Right renal pelvis (tissue), 4 donors: ENCODE results near the gene CDK17. TPM values are rescaled to one million over a fixed set of nuclear protein-coding genes. Genes with fewer than 3 reads are reported as not detected.

Source experiments
- DNase-seq, 4 donors: peaks; one replicate each; pipeline ENCODE4 v3.0.0-alpha.2; 2013; ENCODE audit warnings: low read depth in 4 of 4, low spot score in 3 of 4, missing footprints in 1 of 4
- polyA plus RNA-seq, 4 donors: library from polyadenylated mRNA; unstranded; fragments of 120-200 nt; gene quantifications; one replicate each; pipeline ENCODE4 v1.2.1, GENCODE V29; 2013; ENCODE audit not compliant: insufficient read length in 4 of 4

The CDK17 gene
- polyA plus RNA-seq, 4 donors = 33.3 to 41.2 (median 40.3) TPM

DNA sequence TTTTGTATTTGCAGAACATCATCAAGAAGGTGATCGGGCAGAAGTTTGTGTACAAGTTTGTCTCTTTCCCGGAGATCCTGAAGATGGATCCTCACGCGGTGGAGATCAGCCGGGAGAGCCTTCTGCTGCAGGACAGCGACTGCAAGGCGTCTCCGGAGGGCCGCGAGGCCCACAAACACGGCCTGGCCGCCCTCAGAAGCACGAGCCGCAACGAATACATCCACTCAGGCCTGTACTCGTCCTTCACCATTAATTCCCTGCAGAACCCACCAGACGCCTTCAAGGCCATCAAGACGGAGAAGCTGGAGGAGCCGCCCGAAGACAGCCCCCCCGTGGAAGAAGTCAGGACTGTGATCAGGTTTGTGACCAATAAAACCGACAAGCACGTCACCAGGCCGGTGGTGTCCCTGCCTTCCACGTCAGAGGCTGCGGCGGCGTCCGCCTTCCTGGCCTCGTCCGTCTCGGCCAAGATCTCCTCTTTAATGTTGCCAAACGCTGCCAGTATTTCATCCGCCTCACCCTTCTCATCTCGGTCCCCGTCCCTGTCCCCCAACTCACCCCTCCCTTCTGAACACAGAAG lies 153.2 kb downstream of the CDK17 start:
- no peak for DNase-seq

DNA sequence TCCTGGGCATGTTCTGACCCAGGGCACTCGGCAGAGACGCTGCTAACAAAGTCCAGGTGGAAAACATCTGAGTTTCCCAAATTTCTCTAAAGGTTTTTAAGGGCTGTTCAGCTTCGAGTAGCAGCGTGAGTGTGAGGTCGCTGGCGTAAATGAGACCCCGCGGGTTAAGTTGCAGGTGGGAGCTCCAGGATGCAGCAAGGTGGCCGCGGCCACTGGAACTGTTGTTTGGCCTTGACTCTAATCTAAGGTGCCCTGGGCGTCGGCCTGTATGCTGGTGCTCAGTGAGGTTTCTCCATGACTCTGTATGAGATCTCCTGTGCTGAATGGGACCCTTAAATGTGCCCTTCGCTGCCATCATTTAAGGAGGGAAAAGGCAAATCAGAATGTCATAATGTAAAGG lies 155.4 kb downstream of the CDK17 start:
- no peak for DNase-seq

DNA sequence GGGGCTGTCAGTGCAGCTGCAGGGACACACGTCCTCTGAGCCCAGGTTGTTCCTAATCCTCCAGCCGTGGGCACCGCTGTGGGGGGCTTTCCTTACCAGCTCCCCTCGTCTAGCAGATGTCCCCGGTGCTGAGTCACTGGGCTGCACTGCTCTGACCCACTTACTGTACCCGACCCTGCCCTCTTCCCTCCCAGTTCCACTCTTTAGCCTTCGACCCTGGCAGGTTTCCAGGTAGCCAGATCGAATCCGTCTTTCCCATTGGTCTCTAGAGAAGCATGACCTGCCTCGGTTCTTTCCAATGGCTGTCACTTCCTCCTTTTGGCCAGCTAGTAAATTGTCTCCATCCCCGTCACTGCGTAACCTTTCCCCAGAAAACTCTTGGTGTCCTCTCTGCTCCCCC lies 157.6 kb downstream of the CDK17 start:
- no peak for DNase-seq

DNA sequence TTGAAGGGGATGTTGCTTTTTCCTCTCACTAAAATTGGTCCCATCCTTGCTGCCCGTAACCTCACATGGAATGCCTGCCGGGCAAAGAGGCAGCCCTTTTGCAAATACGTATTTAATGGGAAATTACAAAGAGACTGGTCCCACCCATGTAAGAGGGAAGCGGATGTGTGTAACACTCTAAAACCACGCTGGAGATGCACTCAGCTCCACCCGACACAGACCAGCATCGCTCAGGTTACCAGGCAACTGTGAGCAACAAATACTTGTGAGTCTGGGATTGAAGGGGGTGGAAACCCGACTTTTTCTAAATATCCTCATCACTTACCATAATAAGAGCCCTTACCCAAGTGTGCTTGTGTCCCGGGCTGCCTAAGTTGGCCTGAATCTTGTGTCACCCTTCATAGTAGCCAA lies 158.4 kb downstream of the CDK17 start:
- DNase-seq = no peak

DNA sequence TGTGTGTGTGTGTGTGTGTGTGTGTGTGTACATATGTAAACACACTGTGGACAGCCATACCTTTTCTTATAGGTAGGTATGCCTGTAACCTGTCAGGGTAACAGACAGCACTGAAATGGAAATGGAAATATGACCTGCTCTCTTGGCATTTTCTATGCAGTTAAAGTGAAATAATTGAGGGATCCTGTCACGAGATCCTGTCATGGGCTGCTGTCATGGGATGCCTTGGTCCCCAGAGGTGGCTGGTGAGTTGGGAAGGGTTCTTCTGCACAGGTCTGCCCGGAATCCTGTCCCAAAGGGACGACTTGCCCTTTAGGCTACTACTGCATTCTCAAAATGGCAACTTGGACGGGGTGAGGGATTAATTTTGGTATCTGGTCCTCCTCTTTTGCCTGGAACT lies 158.8 kb downstream of the CDK17 start:
- no peak for DNase-seq

DNA sequence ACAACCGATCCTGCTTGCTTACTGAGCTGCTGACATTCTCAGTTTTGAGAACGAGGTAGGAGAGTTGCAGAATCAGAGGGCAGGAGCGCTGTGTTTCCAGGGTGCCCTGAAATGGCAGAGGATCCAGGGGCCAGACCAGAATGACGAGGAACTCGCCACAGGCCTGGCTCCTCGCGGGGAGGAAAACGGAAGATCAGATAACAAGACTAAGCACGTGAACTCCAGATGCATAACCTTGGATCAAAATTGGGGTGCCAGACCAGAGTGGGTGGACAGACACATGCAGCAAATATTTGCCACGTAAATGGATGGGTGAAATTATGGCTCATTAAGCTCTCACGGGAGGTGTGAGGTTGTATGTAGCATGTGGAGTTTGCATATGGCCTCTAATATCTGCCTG lies 159.6 kb downstream of the CDK17 start:
- no peak for DNase-seq

DNA sequence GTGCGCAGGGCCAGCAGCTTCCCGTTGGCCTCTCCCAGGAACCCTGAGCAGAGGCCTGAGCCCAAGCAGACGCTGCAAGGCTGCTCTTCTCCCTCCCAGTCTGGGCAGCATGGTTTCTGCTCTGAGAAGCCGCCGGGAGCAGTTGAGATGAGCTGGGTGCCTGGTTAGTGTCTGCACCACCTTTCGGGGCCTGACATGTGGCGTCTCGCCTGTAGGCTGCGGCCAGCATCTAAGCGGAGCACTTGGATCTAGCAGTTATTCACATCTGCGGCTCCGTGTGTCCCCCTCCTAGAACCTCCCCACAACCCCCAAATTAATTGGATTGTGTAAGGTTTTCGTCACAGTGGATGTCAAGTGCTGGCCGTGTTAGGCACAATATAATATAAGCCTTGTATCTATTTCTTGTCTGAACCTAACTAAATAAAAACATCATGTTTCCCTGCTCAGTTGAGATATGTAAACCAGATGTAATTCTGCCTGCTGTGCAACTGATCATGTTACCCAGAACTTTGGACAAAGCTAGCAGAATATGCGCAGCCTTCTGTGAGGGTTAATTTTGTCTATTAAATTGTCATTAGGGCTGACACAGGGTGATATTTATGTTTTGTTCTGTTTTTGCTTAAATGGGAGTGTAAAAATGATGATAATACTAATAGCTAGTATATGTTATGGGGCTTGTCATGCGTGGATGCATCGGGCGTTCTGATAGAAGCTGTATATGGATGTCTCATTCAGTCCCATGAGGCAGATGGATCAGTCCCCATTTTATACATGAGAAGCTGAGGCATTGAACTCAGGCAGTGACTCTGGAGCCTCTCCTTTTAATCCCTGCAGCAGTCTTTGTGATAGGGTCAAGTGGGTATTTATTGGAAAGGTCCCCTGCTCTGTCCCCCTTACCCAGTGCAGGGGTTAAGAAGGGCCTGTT lies 160.3 kb downstream of the CDK17 start:
- DNase-seq = no peak

DNA sequence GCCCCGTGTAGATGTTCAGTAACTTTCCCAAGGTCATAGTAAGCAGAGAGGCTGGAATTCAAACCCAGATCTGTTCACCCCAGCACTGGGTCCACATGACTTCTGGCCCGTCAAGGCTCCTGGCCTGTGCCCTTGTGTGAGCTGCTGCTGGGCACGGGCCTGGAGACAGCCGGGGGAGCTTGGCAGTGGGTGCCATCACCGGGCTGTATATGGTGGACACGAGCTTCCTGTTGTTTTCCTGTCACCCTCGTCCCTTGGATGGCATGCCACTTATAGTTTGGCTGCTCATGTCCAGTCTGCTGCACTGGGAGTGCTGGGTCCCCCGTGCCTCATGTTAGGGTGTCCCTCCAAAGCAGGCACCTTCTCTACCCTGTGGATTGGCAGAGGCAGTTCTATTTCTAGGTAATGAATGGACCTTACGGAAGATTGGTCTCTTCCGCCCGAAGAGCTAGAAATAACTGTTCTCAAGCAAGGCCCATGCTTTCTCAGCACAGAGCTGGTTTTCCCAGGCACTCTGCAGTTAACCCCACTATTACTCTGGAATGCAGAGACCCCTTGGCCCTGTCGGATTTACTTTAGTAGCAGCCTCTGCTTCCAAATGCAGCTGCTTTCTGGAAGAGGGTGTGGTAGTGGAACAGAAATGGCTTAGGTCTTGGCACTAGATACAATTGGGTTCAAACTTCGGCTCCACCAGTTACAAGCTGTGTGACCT lies 161.7 kb downstream of the CDK17 start:
- DNase-seq = no peak

DNA sequence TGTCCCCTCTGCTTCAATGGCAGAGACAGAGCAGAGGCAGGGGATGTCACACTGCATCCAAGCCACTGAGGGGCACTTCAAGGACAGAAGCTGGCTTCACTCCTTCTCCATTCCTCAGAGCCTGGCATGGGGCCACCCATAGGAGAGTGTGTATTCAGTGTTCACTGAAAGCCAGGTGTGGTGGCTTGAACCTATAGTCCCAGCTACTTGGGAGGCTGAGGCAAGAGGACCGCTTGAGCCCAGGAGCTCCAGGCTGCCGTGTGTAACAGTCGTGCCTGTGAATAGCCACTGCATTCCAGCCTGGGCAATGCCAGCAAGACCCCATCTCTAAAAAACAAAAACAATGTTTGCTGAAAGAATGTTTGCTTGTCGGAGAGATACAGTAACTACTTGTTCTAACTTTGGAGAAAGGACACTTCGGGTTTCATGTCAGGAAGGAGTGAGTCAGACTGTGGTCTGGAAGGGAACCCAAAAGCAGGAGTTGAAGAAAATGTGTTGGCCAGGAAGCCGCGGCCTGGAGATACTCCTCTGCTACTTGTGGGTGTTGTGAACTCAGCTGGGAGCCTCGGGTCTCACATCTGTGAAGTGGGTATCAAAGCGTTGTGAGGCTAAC lies 162.7 kb downstream of the CDK17 start:
- DNase-seq = no peak

DNA sequence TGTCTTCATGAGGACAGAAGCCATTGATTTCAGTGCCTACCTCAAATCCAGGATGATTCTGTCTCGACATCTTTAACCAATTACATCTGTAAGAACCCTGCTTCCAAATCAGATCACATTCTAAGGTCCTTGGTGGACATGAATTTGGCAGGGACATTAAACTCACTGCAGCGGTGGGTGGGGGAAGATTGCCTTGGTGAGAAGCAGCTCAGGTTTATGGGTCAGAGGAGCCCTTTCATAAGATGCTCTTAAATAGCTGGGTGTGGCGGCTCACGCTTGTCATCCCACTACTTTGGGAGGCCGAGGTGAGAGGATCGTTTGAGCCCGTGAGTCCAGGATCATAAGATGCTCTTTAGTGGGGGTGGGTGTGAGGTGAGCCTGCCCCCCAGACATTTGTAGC lies 163.2 kb downstream of the CDK17 start:
- no peak for DNase-seq

DNA sequence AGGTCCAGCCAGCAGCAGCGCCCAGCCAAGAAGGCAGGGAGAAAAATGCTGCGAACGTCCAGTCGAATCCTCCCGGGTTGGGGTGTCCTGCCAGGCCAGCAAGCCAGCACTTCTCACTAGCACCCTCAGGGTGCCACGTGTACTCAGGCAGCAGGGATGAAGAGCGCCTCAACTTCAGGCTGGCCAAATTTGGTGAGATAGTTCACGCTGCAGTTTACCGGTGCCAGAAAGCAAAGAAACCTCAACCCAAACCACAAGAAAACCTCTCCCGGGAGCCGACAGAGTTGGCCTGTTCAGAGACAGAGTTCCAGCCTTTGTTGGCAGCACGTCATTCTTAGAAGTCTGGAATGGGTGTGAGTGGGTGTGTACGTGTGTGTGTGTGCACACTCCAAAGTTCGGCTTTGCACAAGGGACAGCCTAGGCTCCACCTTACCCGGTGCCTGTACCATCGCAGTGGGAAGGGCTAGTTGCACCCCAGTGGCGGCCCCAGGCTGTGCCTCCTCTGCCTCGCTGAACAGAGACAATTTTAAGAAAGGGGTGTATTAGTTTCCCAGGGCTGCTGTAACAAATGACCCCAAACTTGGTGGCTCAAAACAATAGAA lies 163.9 kb downstream of the CDK17 start:
- no peak for DNase-seq

DNA sequence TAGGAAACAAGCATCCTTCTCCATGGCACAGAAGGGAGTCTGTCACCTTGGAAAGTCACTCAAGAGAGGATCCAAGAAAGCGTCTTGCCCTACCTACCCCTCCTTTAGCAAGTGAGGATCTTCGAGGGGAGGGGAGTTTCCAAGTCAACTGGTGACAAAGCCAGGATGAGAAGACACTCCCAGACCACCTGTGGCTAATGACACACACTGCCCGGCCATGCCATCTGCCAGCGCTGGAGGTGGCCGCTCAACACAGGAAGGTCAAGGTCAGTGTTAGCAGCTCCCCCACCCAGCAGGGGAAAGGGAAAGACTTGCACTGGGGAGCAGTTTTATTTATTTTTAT lies 164.8 kb downstream of the CDK17 start:
- DNase-seq = no peak

DNA sequence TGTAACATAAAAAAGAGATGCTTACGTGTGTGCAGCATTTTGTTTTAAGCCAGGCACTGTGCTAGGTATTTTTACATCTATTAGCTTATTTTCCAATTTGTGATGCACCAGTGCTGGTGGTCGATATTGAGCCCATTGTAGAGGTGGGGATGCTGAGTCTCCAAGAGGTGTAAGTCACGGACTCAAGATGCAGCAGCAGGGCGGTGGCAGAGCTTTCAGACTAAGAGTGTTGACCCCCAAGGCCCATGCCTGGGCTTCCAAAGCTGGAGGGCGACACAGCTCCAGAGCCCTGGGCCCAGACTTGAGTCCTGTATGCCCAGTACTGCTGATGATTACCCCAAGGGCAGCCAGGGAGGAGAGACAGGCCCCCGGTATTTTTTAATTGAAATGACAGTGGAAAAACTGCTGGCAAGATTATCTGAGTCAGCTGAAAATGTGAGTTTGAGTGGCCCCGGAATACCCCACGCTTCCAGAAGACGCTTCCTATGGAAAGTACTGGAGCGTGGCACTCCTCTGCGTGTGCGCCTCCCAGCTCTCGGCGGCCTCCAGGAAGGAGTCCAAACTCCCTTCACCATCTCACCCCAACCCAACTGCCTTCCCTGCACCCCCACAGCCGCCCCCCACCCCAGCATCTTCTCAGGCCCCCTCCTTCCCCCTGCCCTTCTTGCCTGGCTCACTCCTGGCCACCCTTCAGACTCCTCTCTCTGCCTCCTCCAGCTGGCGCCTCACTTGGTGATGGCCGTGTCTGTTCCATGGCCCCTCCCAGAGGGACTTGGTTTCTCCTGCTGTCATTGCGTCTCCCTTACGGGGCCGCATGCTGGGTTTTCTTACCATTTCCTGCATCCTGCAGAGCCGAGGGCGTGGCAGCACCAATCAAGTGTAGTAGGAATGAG lies 165.4 kb downstream of the CDK17 start:
- DNase-seq = no peak

DNA sequence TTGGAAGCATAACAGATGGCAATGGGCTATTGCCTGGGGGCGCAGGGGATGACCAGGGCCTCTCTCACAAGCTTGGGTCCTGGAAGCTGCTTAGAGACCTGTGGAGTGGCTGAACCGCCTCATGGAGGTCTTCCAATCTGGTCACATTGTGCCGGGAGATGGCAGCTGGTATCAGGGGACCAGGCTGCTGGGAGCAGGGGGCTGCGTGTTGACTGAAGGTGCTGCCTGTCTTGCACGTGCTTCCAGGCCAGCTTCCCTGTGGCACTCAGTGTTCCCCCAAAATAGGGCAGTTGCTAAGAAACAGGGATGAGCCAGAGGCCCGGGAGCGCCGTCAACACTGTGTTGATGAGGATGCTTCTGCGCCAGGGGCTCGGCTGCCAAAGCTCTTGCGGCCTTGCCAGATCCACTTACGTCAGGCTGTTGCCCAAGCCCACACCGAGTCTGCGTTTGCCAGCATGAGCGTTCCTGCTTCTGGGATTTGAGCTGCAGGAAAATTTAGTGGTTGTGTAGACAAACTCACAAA lies 166.2 kb downstream of the CDK17 start:
- DNase-seq = no peak

DNA sequence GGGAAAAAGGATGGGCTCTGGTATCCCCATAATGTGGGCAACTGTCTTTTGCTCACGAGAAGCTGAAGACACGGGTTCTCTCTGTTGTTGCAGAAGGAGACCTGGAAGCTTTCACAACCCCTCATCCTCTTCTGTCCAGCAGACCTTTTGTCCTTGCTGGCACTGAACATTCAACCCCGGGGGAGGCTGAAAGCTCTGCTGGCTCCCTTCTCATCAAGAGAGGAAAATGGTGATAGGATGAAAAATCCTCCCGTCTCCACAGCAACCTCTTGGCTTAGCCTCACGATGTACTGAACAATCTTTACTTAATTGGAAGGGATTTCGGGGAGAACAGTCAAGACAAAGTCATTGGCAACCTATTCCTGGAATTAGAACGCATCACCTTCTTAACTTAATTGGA lies 167.1 kb downstream of the CDK17 start:
- no peak for DNase-seq

DNA sequence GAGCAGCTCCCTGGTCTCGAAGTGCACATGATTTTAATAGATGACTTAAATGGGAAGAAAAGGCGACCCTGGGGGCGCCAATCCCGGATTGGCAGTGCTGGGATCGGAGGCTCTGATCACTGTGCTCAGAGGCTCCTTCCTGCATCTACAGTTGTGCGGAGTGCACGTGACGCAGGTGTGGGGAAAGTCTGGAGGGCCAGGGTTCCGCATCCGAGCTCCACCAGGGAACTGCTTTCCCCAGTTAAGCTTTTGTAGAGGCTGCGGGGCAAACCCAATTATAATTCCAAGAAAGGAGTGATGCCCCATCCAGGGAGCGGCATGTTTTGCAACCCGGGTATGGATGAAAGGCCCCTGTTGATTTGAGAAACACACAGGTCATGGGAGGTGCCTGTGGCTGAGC lies 169.6 kb downstream of the CDK17 start:
- DNase-seq = no peak

DNA sequence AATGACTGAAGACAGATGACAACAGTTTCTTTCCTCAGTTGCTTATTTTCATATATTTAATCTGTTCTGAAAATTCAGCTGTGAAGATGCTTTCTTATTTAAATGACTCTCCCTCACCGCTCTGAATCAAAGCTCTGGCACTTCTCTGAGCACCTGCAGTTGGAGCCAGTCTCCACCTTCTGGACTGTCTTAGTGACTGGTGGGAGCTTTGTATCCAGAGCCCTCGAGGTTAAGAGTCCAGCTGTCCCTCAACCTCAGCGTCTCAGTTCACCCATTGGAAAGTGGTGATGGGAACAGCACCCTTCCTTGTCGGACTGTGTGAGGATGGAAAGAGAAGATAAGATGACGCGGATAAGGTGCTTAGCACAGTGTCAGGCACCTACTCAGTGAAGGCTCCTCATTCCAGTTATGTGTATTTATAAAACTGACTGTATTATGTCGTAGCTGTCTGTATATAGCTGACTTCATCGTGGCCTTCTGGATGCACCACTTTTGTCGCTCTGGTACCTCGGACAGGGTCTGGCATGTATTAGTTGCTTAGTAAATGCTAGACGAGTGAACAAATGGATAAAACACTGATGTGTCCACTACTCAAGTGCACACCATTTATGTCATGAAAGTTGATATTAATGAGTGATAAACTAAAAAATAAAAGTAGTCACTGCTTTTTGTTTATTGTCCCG lies 171.5 kb downstream of the CDK17 start:
- DNase-seq = no peak
